Measurements from ENCODE around the gene NOL12. TPM values are rescaled to one million over a fixed set of nuclear protein-coding genes. Genes with fewer than 3 reads are reported as not detected.
"Not testable (repeated sequence)": the region's sequence is repeated elsewhere in the genome, so short reads cannot be mapped to it uniquely, and the experiment has no call there.

NOL12 gene
- polyA plus RNA-seq, 3 donors, result 15.2 to 23.0 (median 23.0) TPM

DNA sequence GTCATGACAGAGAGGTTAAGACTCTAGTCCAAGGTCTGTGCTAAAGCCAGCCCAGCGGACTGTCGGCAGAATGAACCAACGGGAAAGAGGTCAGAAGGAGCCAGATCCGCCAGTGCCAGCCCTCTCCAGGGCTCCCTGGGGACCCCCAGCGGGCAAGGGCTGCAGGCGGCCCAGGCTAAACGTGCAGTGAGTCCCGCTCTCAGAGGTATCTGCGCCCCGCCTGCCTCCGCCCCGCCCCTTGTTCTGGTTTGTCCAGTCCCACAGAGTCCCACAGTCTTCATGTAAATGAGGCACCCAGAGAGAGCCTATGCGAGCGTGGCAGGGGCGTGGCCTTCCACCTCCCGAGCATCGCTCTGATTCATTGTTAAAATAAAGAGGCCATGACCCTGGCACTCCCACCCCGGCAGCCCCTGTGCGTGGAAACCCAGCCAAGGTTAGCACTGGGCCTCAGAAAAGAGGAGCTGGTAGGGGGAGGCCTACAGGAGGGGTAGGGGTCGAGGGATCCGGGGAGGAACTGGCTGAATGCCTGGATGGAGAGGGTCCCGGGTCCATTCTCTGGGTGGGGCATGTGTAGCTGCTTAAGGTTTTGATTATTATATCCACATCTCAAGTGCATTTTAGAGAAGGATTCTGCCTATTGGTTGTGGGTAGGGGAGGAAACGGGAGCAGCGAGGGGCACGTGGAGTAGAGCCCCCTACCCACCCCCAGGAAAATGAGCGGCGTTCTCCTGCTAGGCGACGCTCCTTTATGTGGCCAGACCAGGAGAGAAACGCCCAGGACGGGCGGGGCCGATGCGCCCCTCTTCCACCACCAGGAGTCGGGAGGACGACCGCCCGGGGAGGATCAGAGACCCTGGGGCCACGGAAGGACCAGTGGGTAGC, 10.8 kb downstream of the NOL12 start, which contains the start of gene TRIOBP:
TSS of gene TRIOBP (plus strand) at position 392 of the 881 bp plus-strand sequence. CDS start 4,318 bp downstream, outside the sequence.
- peak in 10 of 11 donors; percentile 78 to 94 (median 88) for DNase-seq (ENCODE audit: extremely low read depth in 1 of 11, low read depth in 9 of 11, low spot score in 4 of 11)

GRCh38 chr22:37697538-37697835, 11.3 kb downstream of the NOL12 start:
- DNase-seq (ENCODE audit: extremely low read depth in 1 of 11, low read depth in 9 of 11, low spot score in 4 of 11), result no peak

- no peak for DNase-seq (ENCODE audit: extremely low read depth in 1 of 11, low read depth in 9 of 11, low spot score in 4 of 11)
Measured at GRCh38 chr22:37701141-37701786, 15.1 kb downstream of the NOL12 start.

GRCh38 chr22:37703906-37704305, 17.8 kb downstream of the NOL12 start:
- no peak for DNase-seq (ENCODE audit: extremely low read depth in 1 of 11, low read depth in 9 of 11, low spot score in 4 of 11)

- DNase-seq (ENCODE audit: extremely low read depth in 1 of 11, low read depth in 9 of 11, low spot score in 4 of 11), result no peak
Measured at GRCh38 chr22:37704645-37705044, 18.5 kb downstream of the NOL12 start.

DNA sequence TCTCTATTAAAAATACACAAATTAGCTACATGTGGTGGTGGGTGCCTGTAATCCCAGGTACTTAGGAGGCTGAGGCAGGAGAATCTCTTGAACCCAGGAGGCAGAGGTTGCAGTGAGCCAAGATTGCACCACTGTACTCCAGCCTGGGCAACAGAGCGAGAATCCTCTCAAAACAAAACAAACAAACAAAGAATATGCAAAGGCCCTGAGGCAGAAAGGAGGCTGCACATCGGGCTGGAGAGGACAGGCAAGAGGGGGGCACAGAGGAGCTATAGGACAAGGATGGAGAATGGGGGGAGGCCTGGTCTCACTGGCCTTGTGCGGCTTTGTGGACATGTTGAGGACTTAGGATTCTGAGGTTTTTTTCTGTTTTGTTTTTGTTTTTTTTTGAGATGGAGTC, 19.1 kb downstream of the NOL12 start:
- no peak for DNase-seq (ENCODE audit: extremely low read depth in 1 of 11, low read depth in 9 of 11, low spot score in 4 of 11)

DNA sequence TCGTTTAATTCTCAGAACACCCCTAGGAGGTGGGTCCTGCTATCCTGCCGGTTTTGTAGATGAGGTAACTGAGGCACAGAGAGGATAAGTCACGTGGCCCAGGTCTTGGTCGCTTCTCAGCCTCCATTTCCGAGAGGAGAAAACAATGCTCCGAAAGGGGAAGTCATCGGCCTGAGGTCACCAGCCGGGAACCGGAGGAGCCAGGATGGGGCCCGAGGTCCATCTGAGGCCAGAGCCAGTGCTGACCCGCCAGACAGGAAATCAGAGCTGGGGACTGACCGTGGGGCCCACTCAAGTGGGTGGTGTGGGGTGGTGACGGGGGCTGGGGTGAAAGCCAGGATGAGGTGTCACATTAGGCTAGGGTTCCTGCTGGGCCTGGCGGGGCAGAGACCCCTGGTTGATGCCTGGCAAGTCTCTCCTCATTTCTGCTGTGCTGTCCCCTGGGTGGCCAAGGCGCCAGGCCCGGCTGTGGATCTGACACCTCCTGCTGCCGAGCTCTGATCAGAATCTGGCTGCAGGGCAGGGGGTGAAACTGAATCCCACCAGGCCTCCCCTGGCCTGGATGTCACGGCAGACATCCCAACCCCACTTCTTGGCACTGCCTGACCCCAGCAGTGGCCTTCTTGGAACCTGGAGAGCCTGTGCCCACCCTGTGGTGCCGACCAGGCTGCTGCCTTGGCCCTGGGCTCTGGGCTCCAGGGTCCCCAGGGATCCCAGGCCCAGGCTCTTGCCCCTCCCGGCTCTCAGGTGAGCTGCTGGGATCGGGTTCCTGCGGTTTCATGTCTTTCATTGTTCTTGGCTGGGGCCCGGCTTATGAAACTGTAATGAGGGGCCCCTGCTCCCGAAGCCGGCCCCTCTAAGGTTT, 22.7 kb downstream of the NOL12 start:
- DNase-seq (ENCODE audit: extremely low read depth in 1 of 11, low read depth in 9 of 11, low spot score in 4 of 11), result no peak

DNA sequence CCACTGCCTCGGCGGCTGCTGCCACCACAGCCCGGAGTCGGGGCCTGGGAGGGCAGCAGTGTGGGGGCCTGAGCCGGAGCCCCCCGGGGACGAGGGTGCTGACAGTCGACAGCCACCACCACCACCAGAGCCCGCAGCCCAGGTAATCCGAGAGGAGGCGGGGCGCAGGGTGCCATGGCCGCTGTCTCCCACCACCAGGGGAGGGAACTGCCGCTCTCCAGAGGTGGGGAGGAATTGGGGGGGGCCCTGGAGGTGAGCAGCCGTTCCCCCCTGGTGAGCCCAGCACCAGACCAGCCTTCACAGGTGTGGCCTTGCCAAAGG, 23.3 kb downstream of the NOL12 start:
- no peak for DNase-seq (ENCODE audit: extremely low read depth in 1 of 11, low read depth in 9 of 11, low spot score in 4 of 11)

DNA sequence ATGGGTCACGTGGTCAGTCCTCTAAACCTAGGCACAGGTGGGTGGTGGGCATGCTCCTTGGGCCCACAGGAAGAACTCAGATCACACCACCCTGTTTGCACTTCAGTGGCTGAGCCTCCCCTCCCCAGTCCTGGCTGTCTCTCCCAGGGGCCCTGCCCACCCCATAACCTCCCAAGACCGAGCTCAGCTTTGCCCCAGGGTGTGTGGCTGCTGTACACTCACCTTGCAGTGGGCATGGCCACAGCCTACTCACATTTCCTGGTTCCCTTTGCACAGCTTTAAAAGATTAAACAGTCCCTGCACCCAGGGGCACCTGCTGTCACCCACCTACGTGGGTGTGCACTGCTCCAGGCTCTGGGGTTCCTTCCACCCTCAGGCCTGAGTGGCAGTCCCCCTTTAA, 24.5 kb downstream of the NOL12 start:
- no peak for DNase-seq (ENCODE audit: extremely low read depth in 1 of 11, low read depth in 9 of 11, low spot score in 4 of 11)

GRCh38 chr22:37711490-37711889, 25.3 kb downstream of the NOL12 start:
- DNase-seq (ENCODE audit: extremely low read depth in 1 of 11, low read depth in 9 of 11, low spot score in 4 of 11), result no peak

DNA sequence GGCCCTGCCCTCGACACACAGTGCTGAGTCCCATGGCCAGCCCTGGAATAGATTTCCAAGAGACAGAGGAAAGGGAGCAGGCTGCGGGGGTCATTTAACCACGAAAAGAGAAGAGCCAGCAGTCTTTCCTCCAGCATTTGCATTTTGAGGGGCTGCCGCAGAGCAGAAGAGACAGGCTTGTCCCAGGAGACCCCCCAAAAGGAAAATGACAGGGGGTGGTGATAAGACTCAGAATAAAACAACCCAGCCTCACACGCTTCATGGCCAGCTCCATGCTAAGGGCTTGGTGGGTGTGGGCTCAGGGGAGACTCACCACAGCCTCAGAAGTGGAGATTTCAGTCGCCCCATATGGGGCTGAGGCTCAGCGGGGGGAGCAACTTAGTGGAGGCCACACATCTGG, 27.6 kb downstream of the NOL12 start:
- no peak for DNase-seq (ENCODE audit: extremely low read depth in 1 of 11, low read depth in 9 of 11, low spot score in 4 of 11)

DNA sequence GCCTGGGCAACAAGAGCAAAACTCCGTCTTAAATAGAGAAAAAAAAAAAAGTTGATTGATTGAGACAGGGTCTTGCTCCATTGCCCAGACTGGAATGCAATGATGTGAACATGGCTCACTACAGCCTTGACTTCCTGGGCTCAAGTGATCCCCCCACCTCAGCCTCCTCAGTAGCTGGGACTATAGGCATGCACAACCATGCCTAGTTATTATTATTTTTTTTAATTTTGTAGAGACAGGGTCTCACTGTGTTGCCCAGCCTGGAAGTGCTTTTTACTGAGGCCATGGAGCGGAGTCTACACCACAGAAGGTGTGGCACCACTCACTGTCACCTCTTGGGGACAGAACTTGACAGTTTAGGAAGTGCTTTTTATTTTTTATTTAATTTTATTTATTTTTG, 28.5 kb downstream of the NOL12 start:
- no peak for DNase-seq (ENCODE audit: extremely low read depth in 1 of 11, low read depth in 9 of 11, low spot score in 4 of 11)

- no peak for DNase-seq (ENCODE audit: extremely low read depth in 1 of 11, low read depth in 9 of 11, low spot score in 4 of 11)
Measured at GRCh38 chr22:37715760-37716159, 29.6 kb downstream of the NOL12 start.

DNA sequence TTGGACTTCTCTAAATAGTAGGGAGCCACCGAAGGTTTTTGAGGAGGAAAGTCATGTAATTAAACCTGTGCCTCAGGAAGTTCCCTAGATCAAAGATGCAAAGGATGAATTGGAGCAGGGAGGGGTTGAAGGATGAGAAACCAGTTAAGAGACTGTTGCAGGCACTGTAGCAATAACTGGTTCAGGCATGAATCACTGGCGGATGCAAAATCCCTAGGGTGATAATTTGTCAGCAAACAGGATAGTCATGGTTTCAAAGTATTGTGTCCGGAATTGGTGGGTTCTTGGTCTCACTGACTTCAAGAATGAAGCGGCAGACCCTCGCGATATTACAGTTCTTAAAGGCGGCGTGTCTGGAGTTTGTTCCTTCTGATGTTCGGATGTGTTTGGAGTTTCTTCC, 30.6 kb downstream of the NOL12 start:
- DNase-seq (ENCODE audit: extremely low read depth in 1 of 11, low read depth in 9 of 11, low spot score in 4 of 11), result no peak

- not testable (repeated sequence) for DNase-seq (ENCODE audit: extremely low read depth in 1 of 11, low read depth in 9 of 11, low spot score in 4 of 11)
Measured at GRCh38 chr22:37717235-37717634, 31.1 kb downstream of the NOL12 start.

- not testable (repeated sequence) for DNase-seq (ENCODE audit: extremely low read depth in 1 of 11, low read depth in 9 of 11, low spot score in 4 of 11)
Measured at GRCh38 chr22:37717746-37718305, 31.7 kb downstream of the NOL12 start.

GRCh38 chr22:37725551-37726240, 39.6 kb downstream of the NOL12 start:
- DNase-seq (ENCODE audit: extremely low read depth in 1 of 11, low read depth in 9 of 11, low spot score in 4 of 11), result no peak

DNA sequence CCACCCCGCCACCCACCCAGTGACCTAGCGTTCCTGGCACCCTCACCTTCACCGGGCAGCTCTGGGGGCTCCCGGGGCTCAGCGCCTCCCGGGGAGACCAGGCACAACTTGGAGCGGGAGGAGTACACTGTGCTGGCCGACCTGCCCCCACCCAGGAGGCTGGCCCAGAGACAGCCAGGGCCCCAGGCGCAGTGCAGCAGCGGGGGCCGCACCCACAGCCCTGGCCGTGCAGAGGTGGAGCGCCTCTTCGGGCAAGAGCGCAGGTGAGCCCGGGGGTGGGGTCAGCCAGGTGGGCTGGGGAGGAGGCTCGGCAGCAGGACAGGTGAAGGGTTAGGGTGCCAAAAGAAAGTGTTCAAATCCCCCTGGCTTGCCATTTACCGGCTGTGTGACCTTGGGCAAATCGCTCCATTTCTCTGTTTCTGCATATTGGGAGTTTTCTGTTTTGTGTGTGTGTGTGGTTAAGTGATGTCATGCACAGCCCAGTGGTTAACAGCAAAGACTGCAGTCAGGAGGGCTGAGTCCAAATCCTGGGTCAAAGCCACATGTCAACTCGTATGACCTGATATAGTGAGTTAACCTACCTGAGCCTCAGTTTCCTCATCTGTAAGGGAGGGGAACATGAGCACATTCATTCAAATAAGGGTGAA, 40.2 kb downstream of the NOL12 start:
- DNase-seq (ENCODE audit: extremely low read depth in 1 of 11, low read depth in 9 of 11, low spot score in 4 of 11), result no peak

Measured in renal cortex interstitium (tissue), 11 donors.